CD4-positive, alpha-beta T cell treated with Interleukin-6 for 4 hours (primary cell): ENCODE results near the gene MIA2.
"Not testable (repeated sequence)": the region's sequence is repeated elsewhere in the genome, so short reads cannot be mapped to it uniquely, and the experiment has no call there.

Source experiments
- DNase-seq: peaks from one replicate; pipeline ENCODE4 v3.0.0-alpha.2; 2020; ENCODE audit warnings: mixed read lengths

Gene MIA2, protein sequence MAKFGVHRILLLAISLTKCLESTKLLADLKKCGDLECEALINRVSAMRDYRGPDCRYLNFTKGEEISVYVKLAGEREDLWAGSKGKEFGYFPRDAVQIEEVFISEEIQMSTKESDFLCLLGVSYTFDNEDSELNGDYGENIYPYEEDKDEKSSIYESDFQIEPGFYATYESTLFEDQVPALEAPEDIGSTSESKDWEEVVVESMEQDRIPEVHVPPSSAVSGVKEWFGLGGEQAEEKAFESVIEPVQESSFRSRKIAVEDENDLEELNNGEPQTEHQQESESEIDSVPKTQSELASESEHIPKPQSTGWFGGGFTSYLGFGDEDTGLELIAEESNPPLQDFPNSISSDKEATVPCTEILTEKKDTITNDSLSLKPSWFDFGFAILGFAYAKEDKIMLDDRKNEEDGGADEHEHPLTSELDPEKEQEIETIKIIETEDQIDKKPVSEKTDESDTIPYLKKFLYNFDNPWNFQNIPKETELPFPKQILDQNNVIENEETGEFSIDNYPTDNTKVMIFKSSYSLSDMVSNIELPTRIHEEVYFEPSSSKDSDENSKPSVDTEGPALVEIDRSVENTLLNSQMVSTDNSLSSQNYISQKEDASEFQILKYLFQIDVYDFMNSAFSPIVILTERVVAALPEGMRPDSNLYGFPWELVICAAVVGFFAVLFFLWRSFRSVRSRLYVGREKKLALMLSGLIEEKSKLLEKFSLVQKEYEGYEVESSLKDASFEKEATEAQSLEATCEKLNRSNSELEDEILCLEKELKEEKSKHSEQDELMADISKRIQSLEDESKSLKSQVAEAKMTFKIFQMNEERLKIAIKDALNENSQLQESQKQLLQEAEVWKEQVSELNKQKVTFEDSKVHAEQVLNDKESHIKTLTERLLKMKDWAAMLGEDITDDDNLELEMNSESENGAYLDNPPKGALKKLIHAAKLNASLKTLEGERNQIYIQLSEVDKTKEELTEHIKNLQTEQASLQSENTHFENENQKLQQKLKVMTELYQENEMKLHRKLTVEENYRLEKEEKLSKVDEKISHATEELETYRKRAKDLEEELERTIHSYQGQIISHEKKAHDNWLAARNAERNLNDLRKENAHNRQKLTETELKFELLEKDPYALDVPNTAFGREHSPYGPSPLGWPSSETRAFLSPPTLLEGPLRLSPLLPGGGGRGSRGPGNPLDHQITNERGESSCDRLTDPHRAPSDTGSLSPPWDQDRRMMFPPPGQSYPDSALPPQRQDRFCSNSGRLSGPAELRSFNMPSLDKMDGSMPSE (N-terminal part only)

DNA sequence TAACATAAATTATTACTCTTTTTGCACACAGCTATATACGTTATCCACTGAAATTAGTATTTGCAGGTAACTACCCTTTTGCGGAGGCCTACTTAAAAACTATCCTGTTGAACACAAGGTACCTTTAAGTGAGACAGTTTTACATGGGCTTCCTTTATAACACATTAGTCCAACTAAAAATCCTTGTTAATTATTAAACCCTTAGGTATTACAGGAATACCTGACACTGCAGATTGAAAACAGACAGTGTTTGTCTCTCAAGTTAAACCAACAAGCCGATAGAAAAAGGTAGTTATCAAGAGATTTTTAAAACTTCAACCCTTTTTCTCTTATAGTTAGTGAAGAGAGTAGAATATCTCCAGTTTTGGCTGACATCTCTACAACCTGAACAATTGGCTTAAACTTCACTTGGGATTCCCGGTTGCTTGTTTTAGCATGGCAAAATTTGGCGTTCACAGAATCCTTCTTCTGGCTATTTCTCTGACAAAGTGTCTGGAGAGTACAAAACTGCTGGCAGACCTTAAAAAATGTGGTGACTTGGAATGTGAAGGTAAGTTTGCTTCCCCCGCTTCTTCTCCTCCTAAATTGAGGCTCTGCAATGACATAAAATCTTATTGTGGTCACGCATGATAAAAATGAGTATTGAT is at the start of gene MIA2:
Gene MIA2 (plus strand): TSS at position 236 of the 647 bp plus-strand sequence. CDS start 200 bp downstream, at position 436.
- no peak for DNase-seq

DNA sequence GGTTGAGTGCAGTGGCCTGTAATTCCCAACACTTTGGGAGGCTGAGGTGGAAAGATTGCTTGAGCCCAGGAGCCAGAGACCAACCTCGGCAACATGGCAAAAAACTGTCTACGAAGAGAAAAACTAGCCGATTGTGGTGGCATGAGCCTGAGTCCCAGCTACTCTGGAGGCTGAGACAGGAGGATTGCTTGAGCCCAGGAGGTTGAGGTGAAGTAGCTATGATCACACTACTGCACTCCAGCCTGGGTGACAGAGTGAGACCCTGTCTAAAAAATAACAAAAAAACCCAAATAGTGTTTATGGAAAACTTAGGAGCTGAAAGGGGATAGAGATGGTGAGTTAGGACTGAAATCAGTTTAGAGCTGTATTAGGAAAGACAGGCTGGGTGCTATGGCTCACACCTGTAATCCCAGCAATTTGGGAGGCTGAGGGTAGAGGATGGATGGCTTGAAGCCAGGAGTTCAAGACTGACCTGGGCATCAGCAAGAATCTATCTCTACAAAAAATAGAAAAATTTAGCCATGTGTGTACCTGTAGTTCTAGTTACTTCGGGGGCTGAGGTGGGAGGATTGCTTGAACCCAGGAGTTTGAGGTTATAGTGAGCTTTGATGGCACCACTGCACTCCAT is 49.0 kb upstream of the MIA2 start:
- no peak for DNase-seq

DNA sequence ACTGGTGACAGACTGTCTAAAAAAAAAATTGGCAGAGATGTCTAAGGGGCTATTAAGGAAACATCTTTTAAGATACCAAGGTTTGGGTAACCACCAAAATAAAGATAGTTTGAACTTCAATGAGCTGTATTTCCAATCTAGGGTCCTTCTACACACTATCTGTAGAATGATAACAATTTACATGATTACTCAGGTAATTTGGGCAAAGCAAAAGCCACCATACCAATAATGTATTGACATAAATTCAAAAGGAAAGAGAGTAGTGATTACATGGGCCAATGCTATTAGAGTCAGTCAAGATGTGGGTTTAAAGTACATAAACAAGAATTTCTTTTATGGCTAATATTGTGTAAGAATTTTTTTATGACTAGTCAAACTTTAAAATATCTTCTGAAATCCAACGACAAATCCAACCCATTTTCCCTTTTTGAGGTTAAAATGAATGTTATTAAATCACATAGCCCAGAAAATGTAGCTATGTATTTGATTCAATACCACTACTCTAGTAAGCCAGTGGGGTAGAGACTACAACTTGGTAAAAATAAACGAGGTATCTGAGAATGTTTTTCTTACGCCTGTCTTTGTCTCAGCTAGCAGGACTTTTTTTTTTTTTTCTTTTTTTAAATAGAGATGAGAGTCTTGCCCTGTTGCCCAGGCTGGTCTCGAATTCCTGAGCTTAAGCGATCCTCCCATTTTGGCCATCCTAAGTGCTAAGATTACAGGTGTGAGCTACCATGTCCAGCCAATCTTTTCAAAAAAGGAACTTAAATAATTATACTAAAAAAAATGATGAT is 48.3 kb upstream of the MIA2 start:
- DNase-seq = no peak

DNA sequence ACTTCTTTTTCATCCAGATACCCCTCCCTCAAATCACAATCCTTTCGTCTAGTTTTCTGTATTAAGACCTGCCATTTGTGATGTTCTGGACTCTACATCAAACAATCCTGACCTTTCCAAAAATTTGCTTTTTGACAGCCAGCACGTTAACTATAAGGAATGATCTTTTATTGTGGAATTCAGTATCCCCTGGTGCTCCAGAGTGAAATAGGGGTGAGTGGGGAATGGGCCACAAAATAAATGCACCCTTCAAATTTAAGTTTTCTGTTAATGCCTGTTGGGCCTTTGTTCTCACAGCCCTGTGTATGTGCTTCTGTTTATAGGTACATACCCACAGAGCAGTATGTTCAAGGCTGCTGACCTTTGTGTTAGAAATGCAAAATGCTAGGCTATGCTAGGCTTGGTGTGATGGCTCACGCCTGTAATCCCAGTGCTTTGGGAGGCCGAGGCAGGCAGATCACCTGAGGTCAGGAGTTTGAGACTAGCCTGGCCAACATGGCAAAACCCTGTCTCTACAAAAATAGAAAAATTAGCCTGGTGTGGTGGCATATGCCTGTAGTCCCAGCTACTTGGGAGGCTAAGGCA is 46.7 kb upstream of the MIA2 start:
- no peak for DNase-seq

DNA sequence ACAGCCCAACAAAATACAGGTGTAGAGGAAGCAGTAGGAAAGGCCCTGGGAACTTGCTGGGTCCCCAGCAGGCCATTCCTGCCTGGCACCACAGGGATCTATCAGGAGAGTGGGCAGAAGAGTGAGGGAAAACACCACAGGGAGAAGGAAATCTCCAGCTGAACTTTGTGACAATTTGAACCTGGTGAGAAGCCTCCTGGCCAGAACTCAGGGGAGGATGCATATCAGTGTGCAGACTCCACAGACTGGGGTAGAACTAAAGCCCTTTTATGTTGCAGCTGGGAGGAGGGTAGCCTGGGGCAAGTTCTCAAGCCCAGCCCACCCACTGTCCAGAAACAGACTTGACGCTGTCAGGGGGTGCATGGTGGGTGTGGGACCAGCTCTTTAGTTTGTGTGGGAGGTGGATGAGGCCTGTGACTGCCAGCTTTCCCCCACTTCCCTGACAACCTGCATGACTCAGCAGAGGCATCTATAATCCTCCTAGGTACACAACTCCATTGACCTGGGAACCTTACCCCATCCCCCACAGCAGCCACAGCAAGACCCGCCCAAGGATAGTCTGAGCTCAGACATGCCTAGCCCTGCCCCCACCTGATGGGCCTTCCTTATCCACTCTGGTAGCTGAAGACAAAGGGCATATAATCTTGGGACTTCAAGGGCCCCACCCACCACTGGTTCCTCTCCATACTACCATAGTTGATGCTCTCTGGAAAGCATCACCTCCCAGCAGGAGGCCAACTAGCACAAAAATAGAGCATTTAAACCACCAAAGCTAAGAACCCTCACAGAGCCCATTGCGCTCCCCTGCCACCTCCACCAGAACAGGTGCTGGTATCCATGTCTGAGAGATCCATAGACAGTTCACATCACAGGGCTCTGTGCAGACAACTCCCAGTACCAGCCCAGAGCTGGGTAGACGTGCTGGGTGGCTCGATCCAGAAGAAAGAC is 29.8 kb upstream of the MIA2 start:
- no peak for DNase-seq

DNA sequence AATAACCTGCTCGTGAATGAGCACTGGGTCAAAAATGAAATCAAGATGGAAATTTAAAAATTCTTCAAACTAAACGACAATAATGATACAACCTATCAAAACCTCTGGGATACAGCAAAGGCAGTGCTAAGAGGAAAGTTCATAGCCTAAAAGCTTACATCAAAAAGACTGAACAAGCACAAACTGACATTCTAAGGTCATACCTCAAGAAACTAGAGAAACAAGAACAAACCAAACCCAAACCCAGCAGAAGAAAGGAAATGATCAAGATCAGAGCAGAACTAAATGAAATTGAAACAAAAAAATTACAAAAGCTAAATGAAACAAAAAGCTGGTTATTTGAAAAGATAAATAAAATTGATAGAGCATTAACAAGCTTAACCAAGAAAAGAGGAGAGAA is 26.3 kb upstream of the MIA2 start:
- DNase-seq = not testable (repeated sequence)

DNA sequence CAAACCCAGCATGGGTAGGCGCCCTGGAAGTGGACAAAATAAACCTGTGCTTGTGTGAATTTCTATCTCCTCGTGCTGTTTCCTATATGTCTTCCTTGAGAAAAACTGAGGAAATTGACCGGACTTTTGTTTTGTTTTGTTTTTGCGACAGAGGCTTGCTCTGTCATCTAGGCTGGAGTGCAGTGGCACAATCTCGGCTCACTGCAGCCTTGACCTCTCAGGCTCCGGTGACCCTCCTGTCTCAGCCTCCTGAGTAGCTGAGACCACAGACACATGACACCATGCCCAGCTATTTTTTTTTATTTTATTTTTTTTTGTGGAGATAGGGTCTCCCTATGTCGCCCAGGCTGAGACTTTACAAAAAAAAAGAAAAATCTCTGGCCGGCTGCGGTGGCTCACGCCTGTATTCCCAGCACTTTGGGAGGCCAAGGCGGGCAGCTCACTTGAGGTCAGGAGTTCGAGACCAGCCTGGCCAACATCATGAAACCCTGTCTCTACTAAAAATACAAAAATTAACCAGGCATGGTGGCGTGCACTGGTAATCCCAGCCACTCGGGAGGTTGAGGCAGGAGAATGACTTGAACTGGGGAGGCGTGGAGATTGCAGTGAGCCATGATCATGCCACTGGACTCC is 22.5 kb upstream of the MIA2 start:
- no peak for DNase-seq

DNA sequence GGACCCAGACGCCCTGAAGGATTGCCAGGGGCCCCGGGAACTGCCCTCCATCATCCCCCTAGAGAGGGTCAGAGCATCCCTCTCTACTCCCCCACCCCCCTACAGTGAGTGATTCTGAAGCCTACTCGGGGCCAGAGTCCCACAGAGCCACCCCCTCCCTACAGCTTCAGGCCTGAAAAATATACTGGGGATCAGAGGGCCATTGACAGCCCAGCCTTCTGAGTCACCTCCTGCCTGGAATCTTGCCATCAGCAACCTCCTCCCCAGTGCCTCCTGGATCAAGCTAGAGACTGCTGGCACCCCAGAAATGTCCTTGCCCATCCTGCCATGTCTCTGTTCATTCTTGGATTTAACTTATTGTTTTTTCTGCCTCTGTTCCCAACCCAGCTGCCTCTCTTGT is 21.7 kb upstream of the MIA2 start:
- no peak for DNase-seq

DNA sequence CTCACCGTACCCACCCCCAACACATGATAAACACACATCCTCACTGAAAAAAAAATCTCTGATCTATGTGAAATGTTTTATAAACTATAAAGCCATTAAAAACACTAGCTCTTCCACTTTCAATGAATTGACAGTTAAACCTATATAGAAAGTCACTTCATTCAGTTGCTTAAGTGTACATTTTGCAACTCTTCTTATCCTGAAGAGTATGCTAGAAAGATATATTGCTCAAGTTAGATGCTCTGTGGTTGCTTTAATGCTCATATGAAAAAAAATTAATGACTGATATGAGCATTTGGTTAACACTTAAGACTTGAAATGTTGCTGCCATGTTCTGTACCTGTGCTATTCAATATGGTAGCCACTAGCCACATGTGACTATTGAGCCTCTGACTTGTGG is 21.0 kb upstream of the MIA2 start:
- DNase-seq = no peak

DNA sequence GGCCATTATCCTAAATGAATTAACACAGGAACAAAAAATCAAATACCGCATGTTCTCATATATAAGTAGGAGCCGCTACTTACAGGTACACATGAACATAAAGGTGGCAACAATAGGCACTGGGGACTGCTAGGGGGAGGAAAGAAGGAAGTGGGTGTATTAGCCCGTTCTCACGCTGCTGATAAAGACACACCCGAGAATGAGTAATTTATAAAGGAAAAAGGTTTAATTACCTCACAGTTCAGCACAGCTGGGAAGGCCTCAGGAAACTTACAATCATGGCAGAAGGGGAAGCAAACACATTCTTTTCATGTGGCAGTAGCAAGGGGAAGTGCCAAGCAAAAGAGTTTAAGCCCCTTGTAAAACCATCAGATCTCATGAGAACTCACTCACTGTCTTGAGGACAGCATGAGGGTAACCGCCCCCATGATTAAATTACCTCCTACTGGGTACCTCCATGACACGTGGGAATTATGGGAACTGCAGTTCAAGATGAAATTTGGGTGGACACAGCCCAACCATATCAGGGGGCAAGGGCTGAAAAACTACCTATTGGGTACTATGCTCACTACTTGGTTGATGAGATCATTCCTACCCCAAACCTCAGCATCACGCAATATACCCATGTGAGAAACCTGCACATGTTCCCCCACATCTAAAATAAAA is 16.4 kb upstream of the MIA2 start:
- no peak for DNase-seq

DNA sequence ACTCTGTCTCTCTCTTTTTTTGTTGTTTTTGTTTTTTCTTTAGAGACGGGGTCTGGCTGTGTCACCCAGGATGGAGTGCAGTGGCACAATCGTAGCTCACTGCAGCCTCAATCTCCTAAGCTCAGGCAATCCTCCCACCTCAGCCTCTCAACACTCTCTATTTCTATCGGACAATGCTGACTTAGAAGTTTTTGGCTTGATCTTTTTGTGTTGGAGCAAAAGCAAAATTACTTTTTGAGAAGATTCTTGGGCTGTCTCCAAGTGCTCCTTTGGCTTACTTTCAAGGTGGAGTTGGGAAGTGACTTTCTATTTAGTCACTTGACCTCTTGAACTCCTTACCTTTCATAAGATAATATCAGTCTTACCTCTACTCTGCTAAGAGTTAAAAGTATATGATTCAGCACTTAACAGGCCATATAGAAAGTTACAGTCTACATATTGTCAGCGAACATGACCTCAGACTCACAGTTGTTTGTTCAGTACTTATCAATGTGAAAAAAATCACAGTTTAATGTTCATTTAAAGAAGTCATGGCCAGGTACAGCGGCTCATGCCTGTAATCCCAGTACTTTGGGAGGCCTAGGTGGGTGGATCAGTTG is 15.4 kb upstream of the MIA2 start:
- DNase-seq = no peak

DNA sequence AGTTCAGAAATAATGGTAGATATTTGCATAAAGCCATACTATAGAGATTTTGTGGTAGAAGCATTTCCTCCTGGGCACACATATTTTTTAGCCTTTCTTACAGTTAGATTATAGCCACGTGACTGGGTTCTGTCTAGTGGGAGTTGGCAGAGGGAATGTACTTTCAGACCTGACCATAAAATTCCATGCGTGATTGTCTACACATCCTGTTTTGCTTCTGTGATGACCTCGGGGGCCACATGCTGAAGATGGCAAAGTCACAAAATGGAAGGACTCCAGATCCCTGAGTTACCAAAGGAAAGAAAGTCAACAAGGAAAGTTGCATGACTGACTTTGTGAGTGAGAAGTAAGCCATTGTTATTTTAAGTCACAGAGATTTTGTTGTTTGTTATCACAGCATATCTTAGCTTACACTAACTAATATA is 14.6 kb upstream of the MIA2 start:
- DNase-seq = no peak

DNA sequence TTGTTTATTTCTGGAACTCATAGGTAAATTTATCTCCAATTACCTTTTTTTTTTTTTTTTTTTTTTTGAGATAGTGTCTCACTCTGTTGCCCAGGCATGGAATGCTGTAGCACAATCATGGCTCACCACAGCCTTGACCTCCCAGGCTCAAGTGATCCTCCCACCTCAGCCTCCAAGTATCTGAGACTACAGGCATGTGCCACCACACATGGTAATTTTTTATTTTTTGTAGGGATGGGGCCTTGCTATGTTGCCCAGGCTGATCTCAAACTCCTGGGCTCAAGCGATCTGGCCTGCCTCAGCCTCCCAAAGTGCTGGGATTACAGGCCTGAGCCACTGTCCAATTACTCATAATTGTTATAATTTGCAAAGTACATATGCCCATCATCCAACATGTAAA is 13.2 kb upstream of the MIA2 start:
- DNase-seq = not testable (repeated sequence)

DNA sequence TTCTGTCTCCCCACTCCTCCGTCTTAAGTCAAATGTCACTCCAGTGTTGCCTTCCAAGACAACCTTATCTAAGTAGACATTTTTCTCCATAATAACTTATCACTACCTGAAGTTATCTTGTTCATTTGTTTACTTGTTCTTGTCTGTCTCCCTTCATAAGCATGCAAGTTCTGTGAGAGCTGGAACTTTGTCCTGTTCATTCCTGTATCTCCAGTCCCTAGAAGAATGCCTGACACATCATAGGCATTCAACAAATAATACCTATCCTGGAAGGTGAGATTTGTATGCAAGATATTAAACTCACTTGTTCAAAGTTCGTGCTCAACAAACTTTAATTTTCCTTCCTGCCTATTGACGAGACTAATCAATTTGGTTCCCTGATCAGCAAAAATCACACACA is 5.7 kb upstream of the MIA2 start:
- no peak for DNase-seq

DNA sequence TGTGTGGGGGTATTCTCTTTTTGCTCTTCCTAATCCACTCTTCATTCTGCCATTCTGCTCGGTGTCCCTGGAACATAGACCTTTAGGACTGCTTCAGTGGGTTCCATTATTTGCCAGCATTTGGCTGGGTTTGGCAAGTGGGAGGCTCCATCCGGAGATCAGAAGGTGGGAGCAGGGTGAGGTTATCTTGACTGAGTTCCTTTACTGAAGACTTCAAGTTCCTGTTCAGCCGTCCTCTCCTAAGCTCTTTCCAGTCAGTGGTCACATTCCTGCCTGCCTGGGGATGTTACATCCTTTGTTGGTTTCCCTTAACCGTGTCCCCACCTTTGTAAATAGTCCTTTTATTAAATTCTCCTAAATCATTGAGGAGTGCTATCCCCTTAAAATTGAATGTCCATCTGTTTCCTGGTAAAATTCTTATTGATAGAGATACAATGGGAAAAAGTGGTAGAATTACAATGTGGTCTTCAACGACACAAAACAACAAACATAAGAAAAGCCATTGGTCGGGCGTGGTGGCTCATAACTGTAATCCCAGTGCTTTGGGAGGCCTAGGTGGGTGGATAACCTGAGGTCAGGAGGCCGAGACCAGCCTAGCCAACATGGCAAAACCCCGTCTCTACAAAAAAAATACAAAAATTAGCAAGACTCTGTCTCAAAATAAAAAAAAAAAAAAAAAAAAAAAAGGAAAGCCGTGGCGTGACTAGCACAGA is 5.0 kb upstream of the MIA2 start:
- DNase-seq = no peak

DNA sequence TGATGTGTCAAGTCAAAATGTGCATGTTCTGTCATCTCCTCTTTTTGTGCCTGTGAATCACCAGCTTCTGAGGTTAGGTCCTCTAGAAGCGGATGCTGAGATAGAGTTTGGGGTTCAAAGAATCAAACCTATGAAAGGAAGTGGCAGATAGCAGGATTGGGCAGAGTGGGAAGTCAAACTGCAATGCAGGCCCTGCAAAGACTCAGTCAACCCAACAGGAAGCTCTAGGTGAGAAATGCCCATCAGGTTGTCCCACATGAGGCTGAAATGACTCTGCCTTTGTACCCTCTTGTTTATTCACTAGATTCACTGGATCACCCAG is 4.5 kb upstream of the MIA2 start:
- DNase-seq = peak; percentile 67

DNA sequence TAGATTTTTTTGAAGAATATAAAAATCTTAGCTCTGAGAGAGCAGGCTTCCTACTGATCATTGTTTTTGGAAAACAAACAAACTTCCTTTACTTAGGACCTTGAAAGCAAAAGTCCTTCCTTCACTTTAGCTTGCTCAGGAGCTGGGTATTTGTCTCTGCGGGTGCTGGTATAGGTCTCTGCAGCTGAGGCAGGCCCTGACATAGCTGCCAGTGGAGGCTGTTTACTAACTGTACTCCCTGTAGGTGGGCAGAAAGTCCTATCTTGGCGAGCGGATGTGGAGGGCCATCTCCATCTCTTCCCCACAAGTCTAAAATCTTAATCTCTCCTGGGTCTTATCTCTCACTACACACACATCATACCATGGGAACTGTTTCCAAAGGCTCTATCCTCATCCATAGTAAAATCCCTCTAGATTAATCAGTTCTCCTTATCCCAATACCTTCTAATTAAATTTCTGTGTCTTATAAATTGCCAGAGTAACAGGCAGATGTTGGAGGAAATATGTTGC is 4.1 kb upstream of the MIA2 start:
- no peak for DNase-seq
